NCI-H510A (cell line): ENCODE data around the gene MAN2A2.
A peak's percentile ranks its signal among the peaks of the same experiment; 100 is the strongest.
"Not testable (repeated sequence)": the region's sequence is repeated elsewhere in the genome, so short reads cannot be mapped to it uniquely, and the experiment has no call there.

Source experiments
- DNase-seq: peaks from one replicate; lab custom pipeline; 2025; lab: John Stamatoyannopoulos, UW

MAN2A2 gene

GRCh38 chr15:90903733-90904536 is 833 bp downstream of the MAN2A2 start:
- peak; percentile 43 for DNase-seq

GRCh38 chr15:90904746-90905145 is 1.6 kb downstream of the MAN2A2 start:
- no peak for DNase-seq

- no peak for DNase-seq
These were observed 2.4 kb downstream of the MAN2A2 start for GRCh38 chr15:90905306-90906180.

- no peak for DNase-seq
These were observed 3.2 kb downstream of the MAN2A2 start for GRCh38 chr15:90906181-90906849.

GRCh38 chr15:90907051-90907660 is 4.1 kb downstream of the MAN2A2 start:
- no peak for DNase-seq

GRCh38 chr15:90907838-90908507 is 4.9 kb downstream of the MAN2A2 start:
- no peak for DNase-seq

GRCh38 chr15:90909449-90909848 is 6.3 kb downstream of the MAN2A2 start:
- not testable (repeated sequence) for DNase-seq

GRCh38 chr15:90909976-90910375 is 6.9 kb downstream of the MAN2A2 start:
- DNase-seq: no peak

GRCh38 chr15:90910441-90911301 is 7.6 kb downstream of the MAN2A2 start:
- DNase-seq: no peak

GRCh38 chr15:90911302-90911623 is 8.2 kb downstream of the MAN2A2 start:
- no peak for DNase-seq

GRCh38 chr15:90911906-90912769 is 9.0 kb downstream of the MAN2A2 start:
- no peak for DNase-seq

GRCh38 chr15:90912770-90913075 is 9.6 kb downstream of the MAN2A2 start:
- no peak for DNase-seq

- no peak for DNase-seq
These were observed 10.4 kb downstream of the MAN2A2 start for GRCh38 chr15:90913398-90913944.

- DNase-seq: no peak
These were observed 11.4 kb downstream of the MAN2A2 start for GRCh38 chr15:90914305-90915080.

GRCh38 chr15:90915216-90915807 is 12.2 kb downstream of the MAN2A2 start:
- DNase-seq: no peak

GRCh38 chr15:90915808-90916440 is 12.8 kb downstream of the MAN2A2 start:
- no peak for DNase-seq

- no peak for DNase-seq
These were observed 13.4 kb downstream of the MAN2A2 start for GRCh38 chr15:90916461-90916860.

- no peak for DNase-seq
These were observed 14.5 kb downstream of the MAN2A2 start for GRCh38 chr15:90917569-90917968.
